ENCODE results near the gene LBR. TPM values are rescaled to one million over a fixed set of nuclear protein-coding genes. Genes with fewer than 3 reads are reported as not detected.

The LBR gene
- total RNA-seq, 2 donors from 2014 or later = 49.8 to 72.3 TPM

DNA sequence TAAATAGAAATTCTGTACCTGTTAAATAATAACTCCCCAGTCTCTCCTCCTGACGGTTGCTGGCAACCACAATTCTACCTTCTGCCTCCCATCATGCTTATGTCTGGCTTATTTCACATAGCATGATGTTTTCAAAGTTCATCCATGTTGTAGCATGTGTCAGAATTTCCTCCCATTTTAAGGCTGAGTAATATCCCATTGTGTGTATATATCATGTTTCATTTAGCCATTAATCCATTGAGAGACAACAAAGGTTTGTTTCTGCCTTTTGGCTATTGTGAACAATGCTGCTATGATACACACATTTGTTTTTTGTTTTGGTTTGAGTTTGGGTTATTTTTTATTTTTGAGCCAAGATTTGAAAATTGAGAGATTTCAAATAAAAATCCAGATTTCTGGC, 72.0 kb downstream of the LBR start:
- H3K9me3 ChIP-seq (ENCODE audit: control insufficient read depth, low read length) = no peaks in the 10 kb centered on the region
- no peaks in the 10 kb centered on the region for H3K36me3 Mint-ChIP-seq (ENCODE audit: low read depth)
- no peaks in the 10 kb centered on the region for H3K9me3 Mint-ChIP-seq
- no peak overlapping the region for H3K27ac Mint-ChIP-seq
- H3K27ac ChIP-seq (ENCODE audit: low read depth, low read length) = no peak overlapping the region
- DNase-seq = no peak
- no peak overlapping the region for H3K4me3 ChIP-seq (ENCODE audit: low read length)
- 88 to 90% methylated on average over 1 of the region's 1 CpG for WGBS, 2 experiments (ENCODE audit: insufficient coverage in 1 of 2, insufficient read length in 1 of 2)
- TF ChIP-seq, protein P1, sequence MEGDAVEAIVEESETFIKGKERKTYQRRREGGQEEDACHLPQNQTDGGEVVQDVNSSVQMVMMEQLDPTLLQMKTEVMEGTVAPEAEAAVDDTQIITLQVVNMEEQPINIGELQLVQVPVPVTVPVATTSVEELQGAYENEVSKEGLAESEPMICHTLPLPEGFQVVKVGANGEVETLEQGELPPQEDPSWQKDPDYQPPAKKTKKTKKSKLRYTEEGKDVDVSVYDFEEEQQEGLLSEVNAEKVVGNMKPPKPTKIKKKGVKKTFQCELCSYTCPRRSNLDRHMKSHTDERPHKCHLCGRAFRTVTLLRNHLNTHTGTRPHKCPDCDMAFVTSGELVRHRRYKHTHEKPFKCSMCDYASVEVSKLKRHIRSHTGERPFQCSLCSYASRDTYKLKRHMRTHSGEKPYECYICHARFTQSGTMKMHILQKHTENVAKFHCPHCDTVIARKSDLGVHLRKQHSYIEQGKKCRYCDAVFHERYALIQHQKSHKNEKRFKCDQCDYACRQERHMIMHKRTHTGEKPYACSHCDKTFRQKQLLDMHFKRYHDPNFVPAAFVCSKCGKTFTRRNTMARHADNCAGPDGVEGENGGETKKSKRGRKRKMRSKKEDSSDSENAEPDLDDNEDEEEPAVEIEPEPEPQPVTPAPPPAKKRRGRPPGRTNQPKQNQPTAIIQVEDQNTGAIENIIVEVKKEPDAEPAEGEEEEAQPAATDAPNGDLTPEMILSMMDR (conservative IDR thresholded peaks at IDR 0.05) = no peak
- peaks cover 53% of the 10 kb centered on the region for H3K27me3 Mint-ChIP-seq (ENCODE audit: insufficient read depth)
- H3K4me1 ChIP-seq (ENCODE audit: control insufficient read depth, insufficient read depth, low read length) = no peaks in the 10 kb centered on the region
- H3K4me3 Mint-ChIP-seq = no peak overlapping the region
- H3K36me3 ChIP-seq (ENCODE audit: control insufficient read depth, insufficient read depth, low read length) = no peaks in the 10 kb centered on the region
- H3K4me1 Mint-ChIP-seq = peaks cover 6% of the 10 kb centered on the region
- H3K27me3 ChIP-seq (ENCODE audit: control insufficient read depth, insufficient read depth, low read length, poor library complexity, severe bottlenecking) = no peaks in the 10 kb centered on the region
- H3K9ac ChIP-seq (ENCODE audit: extremely low read depth, low read length, poor library complexity, severe bottlenecking) = no peak overlapping the region

DNA sequence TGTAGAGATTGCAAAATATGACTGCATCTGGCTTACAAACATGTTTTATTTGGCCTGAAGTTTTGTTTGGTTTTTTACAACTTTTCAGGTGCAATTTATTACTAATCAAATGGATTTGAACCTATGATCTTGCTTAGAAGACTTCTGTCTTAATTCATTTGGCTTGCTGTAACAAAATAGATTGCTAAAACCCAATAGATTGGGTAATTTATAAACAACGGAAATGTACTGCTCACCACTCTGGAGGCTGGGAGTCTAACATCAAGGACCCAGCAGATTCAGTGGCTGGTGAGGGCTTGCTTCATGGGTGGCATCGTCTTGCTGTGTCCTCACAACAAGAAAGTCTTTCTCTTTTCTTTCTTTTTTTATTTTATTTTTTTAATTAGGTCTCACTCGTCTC, 72.9 kb downstream of the LBR start:
- Histone ChIP-seq H3K9ac (ENCODE audit: extremely low read depth, low read length, poor library complexity, severe bottlenecking) (no peak overlapping the region), H3K4me3 (ENCODE audit: low read length) (no peak overlapping the region), H3K9me3 (ENCODE audit: control insufficient read depth, low read length) (no peaks in the 10 kb centered on the region), H3K36me3 (ENCODE audit: control insufficient read depth, insufficient read depth, low read length) (no peaks in the 10 kb centered on the region), H3K4me1 (ENCODE audit: control insufficient read depth, insufficient read depth, low read length) (no peaks in the 10 kb centered on the region), H3K27me3 (ENCODE audit: control insufficient read depth, insufficient read depth, low read length, poor library complexity, severe bottlenecking) (no peaks in the 10 kb centered on the region), H3K27ac (ENCODE audit: low read depth, low read length) (no peak overlapping the region)
- DNase-seq = no peak
- TF ChIP-seq, protein P1 (conservative IDR thresholded peaks at IDR 0.05) = no peak
- Mint-ChIP-seq H3K36me3 (ENCODE audit: low read depth) (no peaks in the 10 kb centered on the region), H3K27me3 (ENCODE audit: insufficient read depth) (peaks cover 51% of the 10 kb centered on the region), H3K4me1 (peaks cover 6% of the 10 kb centered on the region), H3K27ac (no peak overlapping the region), H3K9me3 (no peaks in the 10 kb centered on the region), H3K4me3 (no peak overlapping the region)
- 92% methylated on average over 3 of the region's 3 CpGs; no CpG with 5 or more reads in 1 of the 2 experiments for WGBS, 2 experiments (ENCODE audit: insufficient coverage in 1 of 2, insufficient read length in 1 of 2)

Other genes with a start within 250 kb of the LBR start
- gene ENAH, start 225.1 kb upstream of the LBR start, total RNA-seq = 100 to 1,000 TPM; 263 to 267 TPM

Data from endodermal cell (in vitro differentiated cells).